ENCODE data around the gene JAKMIP2.

DNA sequence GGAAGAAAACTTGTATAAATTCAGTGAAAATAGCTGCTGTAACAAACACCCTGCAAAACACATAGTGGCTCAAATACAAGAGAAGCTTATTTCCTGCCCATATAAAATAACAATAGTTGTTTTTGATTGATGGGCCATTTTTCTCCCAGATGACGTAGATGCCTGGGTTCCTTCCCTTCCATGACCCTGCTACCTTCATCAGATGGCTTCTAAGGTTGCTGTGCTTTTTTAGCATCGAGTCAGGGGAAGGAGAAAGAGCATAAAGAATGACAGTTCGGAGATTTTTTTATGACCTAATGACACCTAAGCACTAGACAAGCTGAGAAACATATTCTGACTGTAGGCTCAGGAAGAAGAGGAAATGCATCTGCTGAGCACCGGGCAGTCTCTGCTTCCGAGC, 238.0 kb downstream of the JAKMIP2 start:
- TF ChIP-seq, protein P1, sequence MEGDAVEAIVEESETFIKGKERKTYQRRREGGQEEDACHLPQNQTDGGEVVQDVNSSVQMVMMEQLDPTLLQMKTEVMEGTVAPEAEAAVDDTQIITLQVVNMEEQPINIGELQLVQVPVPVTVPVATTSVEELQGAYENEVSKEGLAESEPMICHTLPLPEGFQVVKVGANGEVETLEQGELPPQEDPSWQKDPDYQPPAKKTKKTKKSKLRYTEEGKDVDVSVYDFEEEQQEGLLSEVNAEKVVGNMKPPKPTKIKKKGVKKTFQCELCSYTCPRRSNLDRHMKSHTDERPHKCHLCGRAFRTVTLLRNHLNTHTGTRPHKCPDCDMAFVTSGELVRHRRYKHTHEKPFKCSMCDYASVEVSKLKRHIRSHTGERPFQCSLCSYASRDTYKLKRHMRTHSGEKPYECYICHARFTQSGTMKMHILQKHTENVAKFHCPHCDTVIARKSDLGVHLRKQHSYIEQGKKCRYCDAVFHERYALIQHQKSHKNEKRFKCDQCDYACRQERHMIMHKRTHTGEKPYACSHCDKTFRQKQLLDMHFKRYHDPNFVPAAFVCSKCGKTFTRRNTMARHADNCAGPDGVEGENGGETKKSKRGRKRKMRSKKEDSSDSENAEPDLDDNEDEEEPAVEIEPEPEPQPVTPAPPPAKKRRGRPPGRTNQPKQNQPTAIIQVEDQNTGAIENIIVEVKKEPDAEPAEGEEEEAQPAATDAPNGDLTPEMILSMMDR (conservative IDR thresholded peaks at IDR 0.05; ENCODE audit: low read depth, low read length), result no peak
- no peak for TF ChIP-seq EZH2 (IDR thresholded peaks at IDR 0.05; ENCODE audit: borderline replicate concordance, low read depth, low read length, poor library complexity, severe bottlenecking)

All from A673 (cell line).